HEK293 (cell line): Measurements from ENCODE around the gene SLC12A3.

Source experiments
- CTCF ChIP-seq: fragments of 450-650 bp; formaldehyde crosslinking; IDR thresholded peaks from 2 replicates; pipeline ENCODE4 v1.5.1; 2016; ENCODE audit warnings: missing biosample characterization, missing genetic modification characterization
- GLI2 ChIP-seq: fragments of 450-650 bp; formaldehyde crosslinking; IDR thresholded peaks from 2 replicates; pipeline ENCODE4; 2017; ENCODE audit warnings: missing biosample characterization, missing genetic modification characterization, low read depth, borderline replicate concordance
- ZNF501 ChIP-seq: fragments of 450-650 bp; formaldehyde crosslinking; IDR thresholded peaks from 2 replicates; pipeline ENCODE4 v1.5.1; 2016; ENCODE audit warnings: missing biosample characterization, missing genetic modification characterization
- ZNF529 ChIP-seq: fragments of 450-650 bp; formaldehyde crosslinking; IDR thresholded peaks from 2 replicates; pipeline ENCODE4 v1.5.1; 2017; ENCODE audit warnings: missing genetic modification characterization, missing biosample characterization; ENCODE audit not compliant: insufficient replicate concordance
- ZNF544 ChIP-seq: fragments of 450-650 bp; formaldehyde crosslinking; IDR thresholded peaks from 2 replicates; pipeline ENCODE4 v1.5.0; 2017; ENCODE audit warnings: missing biosample characterization, missing genetic modification characterization

- TF ChIP-seq ZNF544 (tag by site-specific recombination) (no peak), ZNF501 (no peak), ZNF529 (no peak), CTCF (tag by site-specific recombination) (no peak), GLI2 (tag by site-specific recombination) (no peak)
Measured at GRCh38 chr16:56848955-56849689, 15.9 kb upstream of the SLC12A3 start.
